ENCODE results near the gene XYLT1. TPM values are rescaled to one million over a fixed set of nuclear protein-coding genes. Genes with fewer than 3 reads are reported as not detected.

The XYLT1 gene
- total and polyA plus RNA-seq, 2 of the 4 experiments (the other 2 are of a cell fraction), result 9.0 to 12.7 TPM

DNA sequence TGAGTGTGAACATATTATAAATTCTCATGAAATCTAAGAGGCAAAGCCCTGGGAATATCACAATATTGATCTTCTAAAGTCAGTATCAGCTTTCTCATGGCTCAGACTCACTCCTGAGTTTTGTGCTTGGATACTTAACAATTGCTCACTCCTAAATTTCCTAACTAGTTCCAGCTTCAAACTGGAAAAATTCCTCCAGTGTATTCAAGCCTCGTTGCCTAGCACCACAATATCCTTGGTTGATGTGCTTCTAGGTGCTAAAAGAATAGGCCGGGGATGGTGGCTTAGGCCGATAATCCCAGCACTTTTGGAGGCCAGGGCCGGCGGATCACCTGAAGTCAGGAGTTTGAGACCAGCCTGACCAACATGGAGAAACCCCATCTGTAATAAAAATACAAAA is 62.5 kb downstream of the XYLT1 start:
- Histone ChIP-seq H4K91ac (ENCODE audit: insufficient read depth, low read depth, low read length) (no peak overlapping the region), H2BK120ac (ENCODE audit: low read depth, low read length) (no peak overlapping the region), H2BK5ac (ENCODE audit: low read depth, low read length, poor library complexity, severe bottlenecking) (no peak overlapping the region), H3K23ac (ENCODE audit: low read depth, low read length) (no peak overlapping the region), H3K4me1 (ENCODE audit: control insufficient read depth, insufficient read depth, low read length) (peaks cover 15% of the 10 kb centered on the region), H3K4me3 (ENCODE audit: insufficient read depth, low read depth, low read length) (no peak overlapping the region), H2AFZ (replicated peaks; ENCODE audit: low read length, poor library complexity) (no peak overlapping the region), H3K4me2 (ENCODE audit: low read depth, low read length) (no peak overlapping the region), H2BK20ac (ENCODE audit: low read depth, low read length) (no peak overlapping the region), H3K9me3 (ENCODE audit: control insufficient read depth, insufficient read depth, low read length) (peaks cover 3% of the 10 kb centered on the region), H3K56ac (ENCODE audit: extremely low read depth, insufficient read depth, low read length) (no peak overlapping the region), H3K36me3 (ENCODE audit: control insufficient read depth, insufficient read depth, low read length) (no peaks in the 10 kb centered on the region), H2AK9ac (replicated peaks; ENCODE audit: low read depth, low read length, poor library complexity) (no peak overlapping the region), H3K9me1 (ENCODE audit: insufficient read depth, low read length) (peaks cover 9% of the 10 kb centered on the region), H3K27me3 (ENCODE audit: control insufficient read depth, insufficient read depth, low read length) (no peaks in the 10 kb centered on the region), H3K4ac (ENCODE audit: low read depth, low read length) (no peak overlapping the region), H4K20me1 (ENCODE audit: insufficient read depth, low read length) (peaks cover 15% of the 10 kb centered on the region; the same call in 1 of the 2 replicates), H4K8ac (ENCODE audit: low read depth in 2 of 2, low read length in 2 of 2) (no peak overlapping the region), H2BK15ac (ENCODE audit: low read depth, low read length) (no peak overlapping the region), H3K79me1 (ENCODE audit: low read depth in 1 of 2, low read length in 2 of 2) (peaks cover 11 to 49% of the 10 kb centered on the region in 2 experiments), H3K18ac (ENCODE audit: low read depth, low read length) (no peak overlapping the region), H3K27ac (ENCODE audit: insufficient read depth, low read length) (no peak overlapping the region), H3K14ac (replicated peaks; ENCODE audit: low read depth, low read length) (no peak overlapping the region), H3K9ac (ENCODE audit: low read depth, low read length) (no peak overlapping the region), H2AK5ac (ENCODE audit: low read depth, low read length) (no peak overlapping the region), H4K5ac (ENCODE audit: low read depth, low read length) (no peak overlapping the region)
- intact Hi-C loops (cut with micrococcal nuclease) (no loop called here), dilution Hi-C loops (cut with HindIII; ENCODE audit: low sequenced_read_pairs, unreplicated experiment) (no loop called here), in situ Hi-C loops (cut with MboI; ENCODE audit: low sequenced_read_pairs) (no loop called here)
- BruUV-seq (replicated peaks), result no TSS peak
- ATAC-seq (ENCODE audit: low read depth), result no peak
- TF ChIP-seq CEBPB (IDR thresholded peaks at IDR 0.05; ENCODE audit: low read depth, low read length) (no peak), MXI1 (IDR thresholded peaks at IDR 0.05; ENCODE audit: borderline replicate concordance, low read depth, low read length) (no peak), CHD1 (IDR thresholded peaks at IDR 0.05; ENCODE audit: low read depth, low read length) (no peak), SMC3 (IDR thresholded peaks at IDR 0.05; ENCODE audit: low read depth, low read length) (no peak), NFE2L2 (IDR thresholded peaks at IDR 0.05; ENCODE audit: low read depth, low read length) (no peak), BHLHE40 (IDR thresholded peaks at IDR 0.05; ENCODE audit: low read depth, low read length) (no peak), FOS (IDR thresholded peaks at IDR 0.05; ENCODE audit: low read depth, low read length) (no peak), MAFK (IDR thresholded peaks at IDR 0.05; ENCODE audit: low read depth, low read length) (no peak), RFX5 (IDR thresholded peaks at IDR 0.05; ENCODE audit: low read depth, low read length) (no peak), RAD21 (IDR thresholded peaks at IDR 0.05; ENCODE audit: low read length) (no peak), MAZ (IDR thresholded peaks at IDR 0.05; ENCODE audit: borderline replicate concordance, low read depth, low read length) (no peak), RCOR1 (IDR thresholded peaks at IDR 0.05; ENCODE audit: insufficient replicate concordance, low read length) (no peak), POLR2A (IDR thresholded peaks at IDR 0.05; ENCODE audit: low read depth, low read length) (no peak)
- TF ChIP-seq, protein P1, sequence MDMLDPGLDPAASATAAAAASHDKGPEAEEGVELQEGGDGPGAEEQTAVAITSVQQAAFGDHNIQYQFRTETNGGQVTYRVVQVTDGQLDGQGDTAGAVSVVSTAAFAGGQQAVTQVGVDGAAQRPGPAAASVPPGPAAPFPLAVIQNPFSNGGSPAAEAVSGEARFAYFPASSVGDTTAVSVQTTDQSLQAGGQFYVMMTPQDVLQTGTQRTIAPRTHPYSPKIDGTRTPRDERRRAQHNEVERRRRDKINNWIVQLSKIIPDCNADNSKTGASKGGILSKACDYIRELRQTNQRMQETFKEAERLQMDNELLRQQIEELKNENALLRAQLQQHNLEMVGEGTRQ (IDR thresholded peaks at IDR 0.05; ENCODE audit: low read depth, low read length), result no peak
- TF ChIP-seq, protein P2, sequence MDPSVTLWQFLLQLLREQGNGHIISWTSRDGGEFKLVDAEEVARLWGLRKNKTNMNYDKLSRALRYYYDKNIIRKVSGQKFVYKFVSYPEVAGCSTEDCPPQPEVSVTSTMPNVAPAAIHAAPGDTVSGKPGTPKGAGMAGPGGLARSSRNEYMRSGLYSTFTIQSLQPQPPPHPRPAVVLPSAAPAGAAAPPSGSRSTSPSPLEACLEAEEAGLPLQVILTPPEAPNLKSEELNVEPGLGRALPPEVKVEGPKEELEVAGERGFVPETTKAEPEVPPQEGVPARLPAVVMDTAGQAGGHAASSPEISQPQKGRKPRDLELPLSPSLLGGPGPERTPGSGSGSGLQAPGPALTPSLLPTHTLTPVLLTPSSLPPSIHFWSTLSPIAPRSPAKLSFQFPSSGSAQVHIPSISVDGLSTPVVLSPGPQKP (IDR thresholded peaks at IDR 0.05; ENCODE audit: borderline replicate concordance, low read depth, low read length), result no peak
- TF ChIP-seq, protein P3, sequence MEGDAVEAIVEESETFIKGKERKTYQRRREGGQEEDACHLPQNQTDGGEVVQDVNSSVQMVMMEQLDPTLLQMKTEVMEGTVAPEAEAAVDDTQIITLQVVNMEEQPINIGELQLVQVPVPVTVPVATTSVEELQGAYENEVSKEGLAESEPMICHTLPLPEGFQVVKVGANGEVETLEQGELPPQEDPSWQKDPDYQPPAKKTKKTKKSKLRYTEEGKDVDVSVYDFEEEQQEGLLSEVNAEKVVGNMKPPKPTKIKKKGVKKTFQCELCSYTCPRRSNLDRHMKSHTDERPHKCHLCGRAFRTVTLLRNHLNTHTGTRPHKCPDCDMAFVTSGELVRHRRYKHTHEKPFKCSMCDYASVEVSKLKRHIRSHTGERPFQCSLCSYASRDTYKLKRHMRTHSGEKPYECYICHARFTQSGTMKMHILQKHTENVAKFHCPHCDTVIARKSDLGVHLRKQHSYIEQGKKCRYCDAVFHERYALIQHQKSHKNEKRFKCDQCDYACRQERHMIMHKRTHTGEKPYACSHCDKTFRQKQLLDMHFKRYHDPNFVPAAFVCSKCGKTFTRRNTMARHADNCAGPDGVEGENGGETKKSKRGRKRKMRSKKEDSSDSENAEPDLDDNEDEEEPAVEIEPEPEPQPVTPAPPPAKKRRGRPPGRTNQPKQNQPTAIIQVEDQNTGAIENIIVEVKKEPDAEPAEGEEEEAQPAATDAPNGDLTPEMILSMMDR (conservative IDR thresholded peaks at IDR 0.05; ENCODE audit: low read depth, low read length), result no peak
- DNase-seq, result no peak
- POLR2A ChIA-PET (ENCODE audit: unreplicated experiment), result interaction anchor here (0.5 kb wide), 1 partner anchor 21 kb away, joined by 4 read pairs; no protein-coding TSS in a partner anchor
- CTCF ChIA-PET, result no interaction called here
- WGBS, 2 experiments (ENCODE audit: extremely low coverage in 2 of 2, insufficient read length in 1 of 2), result no CpG with 5 or more reads among the region's 5 CpGs
